ENCODE data around the gene PRDX6.
"Not testable (repeated sequence)": the region's sequence is repeated elsewhere in the genome, so short reads cannot be mapped to it uniquely, and the experiment has no call there.

Gene PRDX6

GRCh38 chr1:173470608-173471007, 6.5 kb upstream of the PRDX6 start:
- DNase-seq: no peak

GRCh38 chr1:173473599-173474011, 3.5 kb upstream of the PRDX6 start:
- DNase-seq: no peak

GRCh38 chr1:173474097-173474779, 2.9 kb upstream of the PRDX6 start:
- no peak for DNase-seq

DNA sequence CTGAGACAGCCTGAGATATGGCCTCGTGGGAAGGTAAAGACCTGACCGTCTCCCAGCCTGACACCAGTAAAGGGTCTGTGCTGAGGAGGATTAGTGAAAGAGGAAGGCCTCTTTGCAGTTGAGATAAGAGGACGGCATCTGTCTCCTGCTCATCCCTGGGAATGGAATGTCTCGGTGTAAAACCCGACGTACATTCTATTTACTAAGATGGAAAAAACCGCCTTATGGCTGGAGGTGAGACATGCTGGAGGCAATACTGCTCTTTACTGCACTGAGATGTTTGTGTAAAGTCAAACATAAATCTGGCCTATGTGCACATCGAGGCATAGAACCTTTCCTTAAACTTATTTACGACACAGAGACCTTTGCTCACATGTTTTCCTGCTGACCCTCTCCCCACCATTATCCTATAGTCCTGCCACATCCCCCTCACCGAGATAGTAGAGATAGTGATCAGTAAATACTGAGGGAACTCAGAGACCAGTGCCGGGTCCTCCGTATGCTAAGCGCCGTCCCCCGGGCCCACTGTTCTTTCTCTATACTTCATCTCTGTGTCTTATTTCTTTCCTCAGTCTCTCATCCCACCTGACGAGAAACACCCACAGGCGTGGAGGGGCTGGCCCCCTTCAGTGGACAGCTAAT, 2.2 kb upstream of the PRDX6 start:
- not testable (repeated sequence) for DNase-seq

DNA sequence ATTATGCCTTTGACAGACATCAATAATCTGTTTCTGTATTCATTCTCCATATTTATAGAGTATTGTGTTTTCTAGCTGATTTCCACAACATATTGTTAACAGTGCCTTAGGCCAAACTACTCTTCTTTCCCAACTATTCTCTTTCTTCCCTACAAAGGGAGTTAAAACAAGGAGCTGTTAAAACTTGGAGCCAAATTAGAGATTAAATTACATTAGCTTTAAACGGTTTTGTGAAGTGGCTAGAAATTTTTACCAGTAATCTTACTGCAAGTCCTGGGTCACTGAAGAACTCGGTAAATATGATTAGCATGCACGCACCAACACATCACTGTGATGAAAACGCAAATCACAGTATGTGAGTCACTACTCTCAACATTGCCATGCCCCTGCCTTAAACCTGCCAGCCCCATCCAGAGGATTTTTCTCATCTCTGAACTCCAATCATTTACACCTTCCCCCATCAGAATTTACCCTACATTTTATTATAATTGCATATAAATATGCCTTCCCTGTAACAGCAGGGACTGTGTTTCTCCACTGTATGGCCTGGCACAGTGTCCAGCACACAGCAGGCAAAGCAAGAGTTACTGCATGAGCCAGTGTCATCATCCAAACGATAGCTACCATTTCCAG, 1.5 kb upstream of the PRDX6 start:
- peak in 1 of 4 experiments; percentile 3 for DNase-seq

DNA sequence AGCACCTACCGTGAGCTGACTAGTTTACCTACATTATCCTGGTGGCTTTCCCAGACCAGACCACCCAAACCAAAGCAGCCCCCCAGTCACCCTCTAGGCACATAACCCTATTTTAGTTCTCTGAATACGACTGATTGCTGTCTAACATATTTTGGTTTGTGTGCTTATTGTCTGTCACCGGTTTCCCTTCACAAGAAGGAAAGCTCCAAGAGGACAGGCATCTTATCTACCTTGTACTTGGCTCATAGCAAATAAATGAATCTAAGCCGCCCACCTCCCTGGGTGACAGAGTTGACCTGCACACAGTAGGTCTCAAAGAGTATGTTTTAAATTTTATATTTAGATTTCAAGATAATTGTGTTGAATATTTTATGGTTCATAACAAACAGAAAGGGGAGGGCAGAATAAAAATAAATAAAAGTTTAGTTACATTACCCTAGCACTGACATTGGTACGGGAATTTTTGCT, 904 bp upstream of the PRDX6 start:
- DNase-seq: no peak

- peak; percentile 47 to 79 (median 76) for DNase-seq
Observed at GRCh38 chr1:173476665-173477285, 360 bp upstream of the PRDX6 start.

DNA sequence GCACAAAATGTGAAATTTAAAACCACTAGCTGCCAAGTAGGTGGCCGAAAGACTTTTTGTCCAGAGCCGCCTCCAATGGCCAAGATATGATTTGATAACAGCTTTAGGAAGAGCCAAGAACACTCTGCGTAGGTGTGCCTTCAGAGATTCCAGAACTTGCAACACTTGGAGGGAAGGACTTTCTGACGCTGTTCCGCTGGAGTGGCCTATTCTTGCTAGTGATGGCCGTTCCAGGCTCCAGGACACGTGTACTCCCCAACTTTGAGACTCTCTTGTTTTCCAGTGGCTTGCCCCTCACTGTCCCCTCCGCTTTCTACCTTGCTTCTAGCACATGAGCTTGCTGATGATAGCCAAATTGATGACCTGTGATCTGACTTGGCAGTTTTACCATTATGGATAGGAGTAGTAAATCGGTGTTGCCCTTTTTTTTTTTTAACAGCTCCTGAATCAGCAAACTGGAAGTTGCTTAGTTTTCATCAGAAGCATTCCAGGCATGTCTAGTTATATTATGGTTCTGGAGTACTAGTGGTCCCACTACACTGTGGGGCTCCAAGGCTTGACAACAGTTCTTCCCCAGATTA, 1.0 kb downstream of the PRDX6 start:
- no peak for DNase-seq

DNA sequence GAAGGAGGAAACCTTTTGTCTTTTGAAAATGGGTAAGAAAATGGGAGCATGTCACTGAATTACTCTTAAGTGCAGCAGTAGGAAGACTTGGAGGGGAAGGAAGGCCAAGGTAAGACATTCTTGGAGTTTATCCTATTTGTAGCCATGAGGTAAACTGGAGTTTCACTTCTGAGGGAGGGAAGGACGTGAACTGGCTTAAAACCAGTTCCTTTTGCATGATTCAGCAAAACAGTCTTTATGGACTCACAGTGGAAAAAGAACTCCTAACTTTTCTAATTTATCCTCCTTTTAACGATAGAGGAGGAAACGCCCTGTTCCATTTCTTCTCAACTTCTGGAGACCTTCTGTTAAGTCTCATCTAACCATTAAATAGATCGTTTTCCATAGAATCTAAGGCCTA, 2.5 kb downstream of the PRDX6 start:
- DNase-seq: no peak

GRCh38 chr1:173481195-173481772, 4.1 kb downstream of the PRDX6 start:
- DNase-seq: no peak

DNA sequence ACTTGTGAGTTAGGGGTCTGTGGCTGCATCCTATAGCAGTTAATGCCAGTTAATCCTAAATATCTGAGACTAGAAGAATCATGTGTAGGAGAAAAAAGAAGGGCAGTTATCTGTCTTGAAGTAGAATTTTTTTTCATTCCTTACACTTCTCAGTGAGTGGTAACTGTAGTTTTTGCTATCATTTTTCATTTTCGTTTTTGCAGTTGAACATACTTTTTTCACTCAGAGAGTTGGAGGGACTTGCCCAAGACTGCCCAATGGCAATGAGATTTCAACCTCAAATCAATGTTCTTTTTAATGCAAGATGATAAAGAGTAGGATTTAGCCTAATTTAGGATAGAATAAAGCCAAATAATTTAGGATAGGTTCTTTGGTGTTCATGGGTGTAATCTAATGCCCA, 5.5 kb downstream of the PRDX6 start:
- no peak for DNase-seq

DNA sequence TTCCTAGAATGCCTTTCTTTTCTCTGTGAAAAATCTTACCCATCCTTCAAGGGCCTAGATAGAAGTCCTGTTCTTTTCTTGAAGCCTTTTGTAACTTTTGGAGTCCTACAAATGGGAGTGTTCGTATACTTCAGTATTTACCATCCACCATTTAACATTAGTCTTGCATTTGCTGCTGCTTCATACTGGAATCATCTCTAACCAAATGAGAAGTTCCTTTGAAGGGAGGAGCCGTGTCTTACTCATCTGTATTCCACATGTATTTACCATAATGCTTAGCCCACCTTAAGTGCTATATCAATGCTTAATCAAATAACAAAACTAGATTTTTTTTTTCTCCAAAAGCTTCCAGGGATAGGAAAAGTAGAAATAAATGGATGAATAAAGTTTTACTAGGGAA, 7.1 kb downstream of the PRDX6 start:
- no peak for DNase-seq

- no peak for DNase-seq
Observed at GRCh38 chr1:173485401-173485800, 8.3 kb downstream of the PRDX6 start.

DNA sequence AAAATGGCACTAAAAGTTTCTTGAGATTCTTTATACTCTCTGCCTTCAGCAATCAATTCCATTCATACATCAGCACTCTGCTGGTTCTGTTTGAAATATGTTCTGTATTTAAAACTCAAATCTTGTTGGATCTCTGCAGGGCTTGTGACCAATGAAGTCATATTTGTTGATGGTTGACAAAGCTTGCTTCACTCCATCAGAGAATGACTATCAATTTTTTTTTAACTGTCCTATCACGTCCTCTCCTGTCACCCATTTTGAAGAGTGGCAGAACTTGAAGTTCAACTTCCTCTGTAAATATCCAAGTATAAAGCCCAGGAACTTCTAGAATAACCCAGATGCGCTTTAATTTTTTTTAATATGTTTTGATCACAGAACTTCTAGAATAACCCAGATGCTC, 10.9 kb downstream of the PRDX6 start:
- DNase-seq: no peak

GRCh38 chr1:173489149-173489600, 12.0 kb downstream of the PRDX6 start:
- no peak for DNase-seq

GRCh38 chr1:173489929-173490328, 12.8 kb downstream of the PRDX6 start:
- no peak for DNase-seq

DNA sequence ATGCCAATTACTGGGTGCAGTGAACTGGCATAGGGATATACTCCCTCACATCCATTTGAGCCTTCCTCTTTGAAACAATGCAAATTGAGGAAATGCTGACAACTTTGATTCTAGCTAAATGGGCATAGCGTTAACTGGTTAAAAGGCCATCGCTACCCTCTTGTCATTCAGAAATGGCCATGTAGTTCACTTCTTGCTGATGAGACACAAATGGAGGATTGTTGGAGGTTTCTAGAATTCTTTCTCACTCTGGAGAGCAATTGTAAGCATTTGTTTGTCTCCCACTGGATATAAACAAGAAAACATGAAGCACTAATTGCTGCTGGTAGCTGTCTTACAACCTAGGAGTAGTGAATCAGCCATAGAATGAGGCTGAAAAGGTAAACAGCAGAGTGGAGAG, 14.4 kb downstream of the PRDX6 start:
- DNase-seq: no peak

DNA sequence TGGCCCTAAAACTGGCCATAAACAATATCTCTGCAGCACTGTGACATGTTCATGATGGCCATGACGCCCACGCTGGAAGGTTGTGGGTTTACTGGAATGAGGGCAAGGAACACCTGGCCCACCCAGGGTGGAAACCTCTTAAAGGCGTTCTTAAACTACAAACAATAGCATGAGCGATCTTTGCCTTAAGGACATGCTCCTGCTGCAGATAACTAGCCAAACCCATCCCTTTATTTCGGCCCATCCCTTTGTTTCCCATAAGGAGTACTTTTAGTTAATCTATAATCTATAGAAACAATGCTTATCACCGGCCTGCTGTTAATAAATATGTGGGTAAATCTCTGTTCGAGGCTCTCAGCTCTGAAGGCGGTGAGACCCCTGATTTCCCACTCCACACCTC, 16.0 kb downstream of the PRDX6 start:
- not testable (repeated sequence) for DNase-seq

DNA sequence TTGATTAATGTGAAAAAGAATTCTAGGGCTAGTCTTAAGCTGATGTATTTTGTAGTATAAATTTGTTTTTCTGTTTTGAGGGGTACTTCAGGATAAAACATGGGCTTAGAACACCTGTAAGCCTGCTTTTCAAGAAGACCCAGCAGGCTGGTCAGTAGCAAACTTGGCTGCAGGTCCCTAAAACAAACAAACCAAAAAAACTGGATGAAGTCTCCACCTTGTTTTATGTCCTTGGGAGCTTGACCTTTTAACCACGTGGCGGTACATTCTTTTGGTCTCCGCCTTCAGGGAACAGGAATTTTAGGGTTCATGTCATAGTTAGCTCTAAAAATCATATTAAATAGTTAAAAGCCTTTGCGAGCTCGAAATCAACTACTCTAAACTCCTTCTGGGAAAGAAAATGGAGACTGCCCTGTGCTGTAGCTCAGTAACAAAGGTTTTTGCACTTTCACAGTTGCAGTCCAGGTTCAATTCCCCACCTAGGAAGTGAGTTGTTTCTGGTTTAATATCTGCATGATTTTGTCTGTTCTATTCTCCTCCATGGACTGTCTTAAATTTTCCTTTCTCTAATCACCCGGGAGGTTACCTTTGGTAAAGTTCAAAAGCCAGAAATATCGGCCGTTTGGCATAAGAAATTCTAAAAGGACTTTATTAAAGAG, 18.6 kb downstream of the PRDX6 start:
- DNase-seq: no peak

DNA sequence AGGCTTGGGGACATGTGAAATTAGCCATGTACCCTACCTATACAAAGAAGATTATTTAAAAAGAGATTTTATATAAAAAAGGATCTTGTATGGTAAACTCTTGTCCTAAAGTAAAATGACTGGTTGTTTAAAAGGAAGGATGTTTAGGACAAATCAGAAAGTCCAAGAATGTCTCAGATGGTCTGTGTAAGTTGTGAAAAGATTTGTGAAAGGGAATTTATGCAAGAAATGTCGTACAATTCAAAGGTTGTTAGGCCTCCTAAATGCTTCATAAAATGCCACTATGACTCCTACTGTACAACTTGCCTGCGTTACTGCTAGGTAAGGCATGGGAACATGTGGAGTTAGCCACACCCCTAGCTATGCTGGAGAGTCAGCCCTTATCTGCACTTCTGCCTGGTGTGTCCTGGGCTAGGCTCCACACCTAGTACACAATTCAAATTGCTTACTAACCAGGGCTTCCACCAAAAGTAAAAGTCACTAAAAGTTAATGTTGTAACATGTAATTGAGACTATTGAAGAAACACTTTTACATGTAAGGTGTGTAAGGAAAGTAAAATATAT, 19.7 kb downstream of the PRDX6 start:
- no peak for DNase-seq

DNA sequence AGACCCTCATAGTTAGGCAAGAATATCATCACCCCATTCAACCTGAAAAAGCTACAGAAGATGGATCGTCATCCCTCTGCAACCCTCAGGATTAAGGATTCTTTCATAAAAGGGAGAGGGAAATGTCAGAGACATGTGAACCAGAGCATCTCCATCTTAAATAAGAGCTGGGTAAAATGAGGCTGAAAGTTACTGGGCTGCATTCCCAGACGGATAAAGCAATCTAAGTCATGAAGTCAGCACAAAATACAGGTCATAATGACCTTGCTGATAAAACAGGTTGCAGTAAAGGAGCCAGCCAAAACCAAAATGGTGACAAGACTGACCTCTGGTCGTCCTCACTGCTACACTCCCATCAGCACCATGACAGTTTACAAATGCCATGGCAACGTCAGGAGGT, 22.6 kb downstream of the PRDX6 start:
- no peak for DNase-seq

GRCh38 chr1:173502104-173502503, 25.0 kb downstream of the PRDX6 start:
- DNase-seq: no peak
